Mammary epithelial cell (primary cell): Measurements from ENCODE around the gene TMTC1.

Experiments
- CTCF ChIP-seq, 2 donors: IDR thresholded peaks in 1 of 2; conservative IDR thresholded peaks in 1 of 2; 2 replicates each; pipeline ENCODE4 v1.5.1; 2011 to 2012; ENCODE audit warnings: inconsistent platforms in 2 of 2, low read length in 2 of 2, mild to moderate bottlenecking in 2 of 2, control low read depth in 1 of 2, low read depth in 1 of 2; ENCODE audit not compliant: insufficient read depth in 1 of 2; ENCODE audit errors: extremely low read depth in 1 of 2
- EZH2 ChIP-seq: IDR thresholded peaks from 2 replicates; pipeline ENCODE4 v1.6.1; 2012; ENCODE audit warnings: low read length, inconsistent platforms, borderline replicate concordance

GRCh38 chr12:29698756-29699155 lies 85.0 kb downstream of the TMTC1 start:
- TF ChIP-seq EZH2 = no peak
- no peak for TF ChIP-seq CTCF (conservative IDR thresholded peaks at IDR 0.05 in 1 of 2, IDR thresholded peaks at IDR 0.05 in 1 of 2; ENCODE audit: extremely low read depth in 1 of 2, insufficient read depth in 1 of 2, low read depth in 1 of 2, low read length in 2 of 2)
